Smooth muscle cell (in vitro differentiated cells): ENCODE results near the gene FHOD1. TPM values are rescaled to one million over a fixed set of nuclear protein-coding genes. Genes with fewer than 3 reads are reported as not detected.

Source experiments
- DNase-seq: peaks from one replicate; lab custom pipeline; 2025; ENCODE audit not compliant: unreplicated experiment; lab: John Stamatoyannopoulos, UW
- H2AFZ ChIP-seq: fragments of 200-600 bp; sonication (generic); 2 replicates; pipeline ENCODE4 v1.6.0; 2016; ENCODE audit warnings: antibody characterized with exemption, low read depth, mild to moderate bottlenecking
- H3F3A ChIP-seq: fragments of 200-600 bp; sonication (generic); 2 replicates; pipeline ENCODE4 v1.6.0; 2017; ENCODE audit warnings: antibody characterized with exemption, low read depth
- H3K27ac ChIP-seq: fragments of 200-600 bp; sonication (generic); 2 replicates; pipeline ENCODE4 v1.5.1; 2016; ENCODE audit warnings: low read depth, mild to moderate bottlenecking
- H3K27me3 ChIP-seq: fragments of 200-600 bp; sonication (generic); 2 replicates; pipeline ENCODE4 v1.6.1; 2016; ENCODE audit warnings: low read depth, mild to moderate bottlenecking
- H3K36me3 ChIP-seq: fragments of 200-600 bp; sonication (generic); 2 replicates; pipeline ENCODE4 v1.5.1; 2016; ENCODE audit warnings: low read depth
- H3K4me1 ChIP-seq: fragments of 200-600 bp; sonication (generic); 2 replicates; pipeline ENCODE4 v1.5.1; 2016; ENCODE audit warnings: low read depth
- H3K4me2 ChIP-seq: fragments of 200-600 bp; sonication (generic); 2 replicates; pipeline ENCODE4 v1.6.0; 2016; ENCODE audit warnings: mild to moderate bottlenecking
- H3K4me3 ChIP-seq: fragments of 200-600 bp; sonication (generic); 2 replicates; pipeline ENCODE4 v1.5.1; 2016; ENCODE audit warnings: mild to moderate bottlenecking
- H3K79me2 ChIP-seq: fragments of 200-600 bp; sonication (generic); 2 replicates; pipeline ENCODE4 v1.6.0; 2016; ENCODE audit warnings: low read depth, mild to moderate bottlenecking
- H3K9ac ChIP-seq: fragments of 200-600 bp; sonication (generic); 2 replicates; pipeline ENCODE4 v1.6.0; 2016; ENCODE audit warnings: low read depth
- H3K9me3 ChIP-seq: fragments of 200-600 bp; sonication (generic); replicated peaks from 2 replicates; pipeline ENCODE4 v1.5.1; 2016; ENCODE audit warnings: low read depth
- H4K20me1 ChIP-seq: fragments of 200-600 bp; sonication (generic); 2 replicates; pipeline ENCODE4 v1.6.0; 2016; ENCODE audit warnings: low read depth
- CTCF ChIP-seq: fragments of 200-600 bp; sonication (generic); IDR thresholded peaks from 2 replicates; pipeline ENCODE4 v1.5.1; 2017; ENCODE audit warnings: borderline replicate concordance, mild to moderate bottlenecking, antibody characterized with exemption; ENCODE audit not compliant: insufficient read depth, poor library complexity, severe bottlenecking
- WGBS: methylation state at CpG from one replicate; pipeline ENCODE4 v1.1.7; 2016; ENCODE audit warnings: low lambda C conversion rate; 5-methylcytosine and 5-hydroxymethylcytosine counted together
- polyA plus RNA-seq: library from polyadenylated mRNA; unstranded; fragments of >200 nt; fragmentation: Nextera tagmentation; extraction: Ambion mirVana; gene quantifications from 2 replicates; pipeline ENCODE4 v1.2.1, GENCODE V29; 2016
- total RNA-seq: library from RNA; depleted of rRNA; stranded (reverse); fragments of >200 nt; gene quantifications from 2 replicates; pipeline ENCODE4 v1.2.3, GENCODE V29; 2014

FHOD1 gene
- total and polyA plus RNA-seq, 2 experiments from 2014 or later: 16.0 to 23.3 TPM

- peak overlapping the region; percentile 92 for H3K9ac ChIP-seq
- H3K79me2 ChIP-seq: peaks cover 21% of the 10 kb centered on the region
Measured at GRCh38 chr16:67228034-67228785, 19.1 kb downstream of the FHOD1 start.

GRCh38 chr16:67227567-67227921, 19.7 kb downstream of the FHOD1 start:
- TF ChIP-seq CTCF: no peak
- Histone ChIP-seq H3K4me1 (peaks cover 10% of the 10 kb centered on the region), H3K36me3 (no peaks in the 10 kb centered on the region), H3K4me3 (peak overlapping the region; percentile 80), H3K27me3 (no peaks in the 10 kb centered on the region), H4K20me1 (no peaks in the 10 kb centered on the region), H2AFZ (peak overlapping the region; percentile 29), H3K9ac (peak overlapping the region; percentile 92), H3K4me2 (peak overlapping the region; percentile 97), H3K79me2 (peaks cover 21% of the 10 kb centered on the region), H3K9me3 (no peaks in the 10 kb centered on the region), H3K27ac (peak overlapping the region; percentile 60), H3F3A (no peaks in the 10 kb centered on the region)
- DNase-seq: no peak
- 36% methylated on average over 12 of the region's 12 CpGs for WGBS

More at GRCh38 chr16:67228034-67228785, 19.1 kb downstream of the FHOD1 start:
- peak overlapping the region; percentile 97 for H3K4me2 ChIP-seq
- H3K9me3 ChIP-seq: no peaks in the 10 kb centered on the region
- WGBS: 97% methylated on average over 9 of the region's 9 CpGs
- H4K20me1 ChIP-seq: no peaks in the 10 kb centered on the region
- no peak for DNase-seq
- H3K27ac ChIP-seq: peak overlapping the region; percentile 60
- H3K27me3 ChIP-seq: no peaks in the 10 kb centered on the region
- peak overlapping the region; percentile 80 for H3K4me3 ChIP-seq
- no peaks in the 10 kb centered on the region for H3F3A ChIP-seq
- no peak overlapping the region for H2AFZ ChIP-seq
- no peaks in the 10 kb centered on the region for H3K36me3 ChIP-seq
- TF ChIP-seq CTCF: no peak
- H3K4me1 ChIP-seq: peaks cover 10% of the 10 kb centered on the region

GRCh38 chr16:67226804-67227566, 20.3 kb downstream of the FHOD1 start, which contains the start of gene TMEM208:
TSS of gene TMEM208 (plus strand) at chr16:67227130. CDS start at chr16:67227219, 89 bp downstream.
- Histone ChIP-seq H4K20me1 (no peaks in the 10 kb centered on the region), H3K27me3 (no peaks in the 10 kb centered on the region), H3K4me1 (peaks cover 10% of the 10 kb centered on the region), H3F3A (no peaks in the 10 kb centered on the region), H3K79me2 (peaks cover 21% of the 10 kb centered on the region), H3K9ac (peak within 1 kb of the TSS; percentile 92), H2AFZ (peak within 1 kb of the TSS; percentile 78), H3K4me2 (peak within 1 kb of the TSS; percentile 97), H3K4me3 (peak within 1 kb of the TSS; percentile 80), H3K9me3 (no peaks in the 10 kb centered on the region), H3K27ac (peak within 1 kb of the TSS; percentile 60), H3K36me3 (no peaks in the 10 kb centered on the region)
- WGBS: 1% methylated on average over 46 of the region's 46 CpGs
- no peak for TF ChIP-seq CTCF
- DNase-seq: peak; percentile 90
